D721Med (cell line): ENCODE data around the gene NMRK1.

ENCODE experiments used
- DNase-seq: peaks from one replicate; pipeline ENCODE4 v3.0.0; 2011; ENCODE audit warnings: low spot score; ENCODE audit not compliant: insufficient read length
- FAIRE-seq: peaks from 2 replicates; lab custom pipeline; 2011; peaks lifted over from hg19 to GRCh38; lab: Jason Lieb, UNC
- CTCF ChIP-seq: IDR thresholded peaks from 2 replicates; pipeline ENCODE4 v1.5.1; 2012; ENCODE audit warnings: mild to moderate bottlenecking, control low read depth; ENCODE audit not compliant: insufficient read depth; ENCODE audit errors: missing control alignments

The NMRK1 gene

GRCh38 chr9:75087824-75088645, at the start of gene NMRK1, which contains the start of gene OSTF1:
NMRK1 (minus strand) TSS chr9:75088155; CDS start chr9:75083115, 5,040 bp downstream.
OSTF1 (plus strand) TSS chr9:75088514; CDS start chr9:75088693, 179 bp downstream.
- DNase-seq (peak; percentile 69), FAIRE-seq (no peak)
- no peak for TF ChIP-seq CTCF

DNA sequence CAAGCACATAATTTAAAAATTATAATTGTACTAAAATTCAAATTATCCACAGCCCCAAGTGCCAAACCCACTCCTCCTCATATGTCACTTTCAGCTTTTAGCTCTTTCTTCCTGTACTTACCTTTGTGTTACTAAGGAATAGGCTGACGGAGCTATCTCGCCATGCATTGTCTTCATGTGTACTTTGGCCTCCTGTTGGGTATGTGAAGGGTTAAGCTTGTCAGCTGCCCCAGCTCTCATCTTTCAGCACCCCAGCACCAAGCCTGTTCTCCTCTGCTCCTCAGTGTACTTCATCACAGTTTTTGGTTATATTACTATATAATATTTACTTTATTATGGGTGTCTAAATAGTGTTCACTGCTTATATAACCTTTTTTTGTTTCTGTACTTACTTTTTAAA, 46.5 kb upstream of the NMRK1 start:
- TF ChIP-seq CTCF = no peak
- no peak for DNase-seq

DNA sequence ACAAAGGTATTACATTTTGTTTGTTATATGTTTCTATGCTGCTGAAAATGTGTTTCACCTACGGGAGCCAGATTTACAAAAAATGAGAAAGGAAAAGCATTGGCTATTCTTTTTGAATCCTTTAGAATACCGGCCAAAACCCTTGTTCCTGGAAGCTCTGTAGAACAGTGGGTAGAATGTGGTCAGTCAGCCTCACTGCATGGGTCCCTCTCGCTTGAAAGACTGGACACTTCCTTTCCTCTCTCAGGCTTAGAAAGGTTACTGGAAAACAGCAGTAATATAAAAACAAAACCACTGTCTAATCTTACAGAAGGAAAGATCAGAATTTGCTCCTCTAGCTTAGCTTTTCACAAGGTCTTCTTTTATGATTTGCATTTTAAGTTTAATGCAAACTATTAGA, 45.4 kb upstream of the NMRK1 start:
- DNase-seq (no peak), FAIRE-seq (no peak)
- TF ChIP-seq CTCF = no peak

More for the DNA sequence above, 46.5 kb upstream of the NMRK1 start:
- no peak for FAIRE-seq

DNA sequence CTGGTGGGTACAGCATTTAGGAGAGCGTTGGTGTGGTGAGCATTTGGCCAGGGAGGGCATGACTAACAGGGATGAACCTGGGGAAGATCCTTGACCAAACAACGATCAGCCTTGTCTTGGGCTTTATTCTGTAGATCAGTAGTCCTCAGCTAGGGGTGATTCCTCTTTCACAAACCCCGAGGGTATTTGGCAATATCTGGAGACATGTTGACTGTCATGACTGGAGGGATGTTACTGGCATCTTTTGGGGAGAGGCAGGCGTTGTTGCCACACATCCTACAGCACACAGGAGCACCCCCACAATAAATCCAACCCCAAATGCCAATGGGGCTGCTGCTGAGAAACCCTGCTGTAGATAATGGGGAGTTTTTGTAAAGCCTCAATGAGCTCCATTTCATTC, 44.3 kb upstream of the NMRK1 start:
- DNase-seq (no peak), FAIRE-seq (no peak)
- no peak for TF ChIP-seq CTCF

DNA sequence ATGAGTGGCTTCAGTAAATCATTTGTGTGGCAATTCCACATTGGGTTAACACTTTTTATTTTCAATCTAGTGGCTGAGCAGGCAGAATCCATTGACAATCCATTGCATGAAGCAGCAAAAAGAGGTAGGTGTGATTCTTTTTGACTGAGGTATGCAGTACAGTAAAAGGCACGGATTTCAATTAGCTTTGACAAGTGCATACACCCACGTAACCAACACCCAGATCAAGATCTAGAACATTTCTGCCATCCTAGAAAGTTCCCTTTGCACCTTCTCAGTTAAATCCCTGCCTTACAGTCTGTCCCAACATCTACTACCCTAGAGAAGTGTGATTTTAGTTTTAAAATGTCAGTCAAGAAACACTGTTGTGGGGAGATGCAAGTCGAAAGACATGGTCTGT, 43.7 kb upstream of the NMRK1 start:
- no peak for DNase-seq
- TF ChIP-seq CTCF = no peak
- no peak for FAIRE-seq

DNA sequence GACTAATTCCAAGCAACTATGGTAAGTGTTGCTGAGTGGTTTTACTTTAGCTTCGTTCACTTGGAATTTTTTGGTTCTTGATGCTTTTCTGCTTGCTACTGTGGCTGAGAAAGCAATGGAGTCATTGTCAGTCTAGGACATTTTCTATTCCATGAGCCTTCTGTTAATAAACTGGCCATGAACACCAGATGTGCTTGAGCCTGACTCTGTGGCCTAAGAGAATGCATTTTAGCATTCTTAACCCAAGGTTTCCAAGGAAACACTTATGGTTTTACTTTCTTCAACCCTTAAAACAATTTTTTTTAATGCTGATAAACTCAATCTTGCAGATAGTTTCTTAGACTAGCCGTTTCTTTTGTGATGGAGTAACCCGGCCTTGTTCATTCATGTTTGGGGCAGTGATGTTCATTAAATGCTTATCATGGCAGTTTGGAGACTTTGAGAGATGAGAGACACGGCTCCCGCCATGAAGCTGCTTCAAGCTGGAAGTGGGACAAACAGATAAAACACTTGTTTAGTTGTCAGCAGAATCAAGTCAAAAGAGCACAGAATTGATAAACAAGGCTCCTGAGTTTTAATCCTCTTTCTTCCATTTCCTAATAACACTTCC, 42.8 kb upstream of the NMRK1 start:
- DNase-seq (no peak), FAIRE-seq (no peak)
- TF ChIP-seq CTCF = no peak

DNA sequence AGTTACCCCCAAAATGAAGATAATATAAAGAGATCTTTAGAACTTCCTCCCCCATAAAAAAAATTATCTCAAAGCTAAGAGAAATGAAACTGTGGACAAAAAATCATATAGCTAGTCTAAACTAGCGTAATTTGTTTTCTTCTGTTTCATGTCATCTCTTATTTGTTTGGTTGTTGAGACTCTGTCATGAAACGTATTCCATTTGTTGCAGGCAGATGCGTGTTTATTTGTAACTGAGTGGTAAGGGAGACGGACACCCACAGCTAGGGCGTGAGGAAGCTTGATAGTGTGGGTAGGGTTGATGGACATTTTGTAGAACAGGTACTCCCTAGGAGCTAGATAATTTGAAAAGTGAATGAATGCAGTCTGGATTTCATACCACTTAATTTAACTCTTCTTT, 42.2 kb upstream of the NMRK1 start:
- no peak for TF ChIP-seq CTCF
- FAIRE-seq = no peak
- no peak for DNase-seq
